AML-193 (cell line): ENCODE data around the gene ZDHHC7.
A peak's percentile ranks its signal among the peaks of the same experiment; 100 is the strongest.

Source experiments
- DNase-seq, 2 experiments: peaks; one replicate each; lab custom pipeline; 2025; lab: John Stamatoyannopoulos, UW

ZDHHC7 gene

GRCh38 chr16:85018529-85019236, 7.3 kb upstream of the ZDHHC7 start:
- DNase-seq = no peak

DNA sequence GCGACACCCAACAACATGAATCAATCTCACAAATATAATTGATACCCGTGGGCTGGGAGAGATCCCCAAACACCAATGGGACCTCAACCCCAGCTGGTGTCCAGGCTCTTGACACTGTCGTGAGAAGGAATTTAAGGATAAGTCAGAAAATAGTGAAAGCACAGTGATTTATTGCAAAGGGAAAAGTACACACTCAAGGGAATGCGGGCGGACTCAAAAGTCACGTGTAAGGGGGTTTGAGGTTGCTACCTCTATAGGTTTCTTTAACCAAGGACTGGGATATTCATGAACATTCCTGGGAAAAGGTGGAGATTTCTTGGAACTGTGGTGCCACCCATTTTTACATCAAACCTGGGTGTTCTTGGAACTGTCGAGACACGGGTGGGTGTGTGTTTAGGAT, 6.3 kb upstream of the ZDHHC7 start:
- no peak for DNase-seq

DNA sequence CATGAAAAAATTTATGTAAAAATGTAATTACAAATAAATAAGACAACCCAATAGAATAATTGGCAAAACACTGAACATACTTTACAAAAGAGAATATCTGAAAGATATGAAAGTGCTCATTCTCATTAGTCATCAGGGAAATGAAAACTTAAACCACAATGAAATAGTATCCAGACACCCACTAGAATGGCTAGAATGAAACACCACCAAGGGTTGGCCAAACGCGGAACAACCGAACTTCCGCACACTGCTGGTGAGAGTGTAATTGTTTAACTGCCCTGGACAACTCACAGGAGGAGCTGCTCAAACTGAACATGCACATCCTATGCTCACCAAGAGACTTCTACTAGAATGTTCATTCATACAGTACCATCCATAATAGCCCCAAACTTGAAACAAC, 5.8 kb upstream of the ZDHHC7 start:
- DNase-seq = peak; percentile 87 to 89

DNA sequence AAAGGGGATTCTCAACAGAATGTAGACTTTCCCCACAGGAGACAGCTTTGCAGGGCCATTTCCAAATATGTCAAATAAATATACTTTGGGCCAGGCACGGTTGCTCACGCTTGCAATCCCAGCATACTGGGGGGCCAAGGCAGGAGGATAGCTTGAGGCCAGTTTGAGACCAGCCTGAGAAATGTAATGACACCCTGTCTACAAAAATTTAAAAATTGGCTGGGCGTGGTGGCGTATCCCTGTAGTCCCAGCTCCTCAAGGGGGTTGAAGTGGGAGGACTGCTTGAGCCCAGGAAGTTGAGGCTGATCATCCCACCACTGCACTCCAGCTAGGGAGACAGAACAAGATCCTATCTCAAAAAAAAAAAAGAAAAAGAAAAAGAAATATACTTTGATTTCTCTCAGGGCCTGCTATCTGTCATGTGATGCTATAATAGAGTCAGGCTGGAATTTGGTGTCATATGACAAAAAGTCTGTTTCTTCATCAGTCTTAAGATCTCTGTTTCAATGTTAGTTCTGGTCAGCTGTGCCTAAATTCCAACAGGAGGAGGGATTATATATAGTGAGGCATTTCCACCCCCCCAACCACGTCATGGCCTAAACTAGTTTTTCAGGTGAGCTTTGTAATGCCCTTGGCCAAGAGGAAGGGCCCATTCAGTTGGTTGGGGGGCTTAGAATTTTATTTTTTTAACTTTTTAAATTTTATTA, 4.3 kb upstream of the ZDHHC7 start:
- DNase-seq = no peak

DNA sequence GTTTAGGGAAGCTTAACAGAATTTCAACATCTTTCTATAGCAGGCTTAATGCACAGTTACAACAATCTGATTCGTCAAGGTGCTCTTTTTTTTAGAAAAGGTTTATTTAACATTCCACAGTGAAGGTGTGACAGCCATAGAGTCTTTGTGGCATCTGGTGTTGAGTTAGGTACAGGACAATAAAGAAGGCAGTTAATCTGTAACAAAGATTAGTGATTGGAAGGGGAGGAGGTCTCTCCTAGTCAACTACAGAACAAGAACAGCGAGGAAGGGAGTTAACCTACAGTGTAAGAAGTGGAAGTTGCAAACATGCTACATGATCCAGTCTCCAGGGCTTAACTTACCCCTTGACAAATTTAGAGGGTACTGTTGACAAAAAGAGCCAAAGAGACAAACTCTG, 3.0 kb upstream of the ZDHHC7 start:
- DNase-seq = no peak

- no peak for DNase-seq
Measured at GRCh38 chr16:85011846-85012284, 530 bp upstream of the ZDHHC7 start.

GRCh38 chr16:85010446-85010930, 847 bp downstream of the ZDHHC7 start:
- no peak for DNase-seq

DNA sequence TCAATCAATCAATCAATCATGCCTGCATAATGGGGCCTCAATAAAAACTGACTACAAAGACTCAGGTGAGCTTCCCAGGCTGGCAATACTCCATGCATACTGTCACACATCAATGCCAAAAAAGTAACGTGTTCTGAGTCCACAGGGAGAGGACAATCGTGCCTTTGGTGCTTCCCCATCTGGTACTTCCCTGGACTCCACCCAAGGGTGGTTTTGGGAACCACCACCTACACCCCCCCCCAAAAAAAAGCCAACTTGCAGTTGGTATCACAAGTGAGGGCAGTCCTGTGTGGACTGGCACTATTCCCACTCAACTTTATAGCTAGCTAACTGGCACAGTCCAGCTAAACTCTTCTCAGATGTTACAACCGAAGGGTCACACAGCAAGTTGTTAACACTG, 3.1 kb downstream of the ZDHHC7 start:
- no peak for DNase-seq

- DNase-seq = no peak
Measured at GRCh38 chr16:85007496-85008214, 3.7 kb downstream of the ZDHHC7 start.

DNA sequence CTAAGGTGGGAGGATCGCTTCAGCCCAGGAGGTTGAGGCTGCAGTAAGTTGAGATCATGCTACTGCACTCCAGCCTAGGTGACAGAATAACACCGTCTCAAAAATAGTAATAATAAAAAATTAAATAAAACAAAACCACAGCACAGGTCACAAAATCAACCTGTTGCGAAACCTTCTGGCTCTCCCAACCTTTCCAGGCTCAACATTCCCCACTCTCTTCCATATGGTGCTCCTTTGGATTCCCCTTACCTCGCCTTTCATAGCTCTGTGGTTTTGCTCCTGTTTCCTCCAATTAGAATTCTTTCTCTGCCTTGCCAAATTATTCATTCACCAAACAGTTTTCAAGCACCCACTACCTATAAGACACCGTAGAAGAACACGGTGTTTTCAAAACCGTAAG, 4.7 kb downstream of the ZDHHC7 start:
- no peak for DNase-seq

DNA sequence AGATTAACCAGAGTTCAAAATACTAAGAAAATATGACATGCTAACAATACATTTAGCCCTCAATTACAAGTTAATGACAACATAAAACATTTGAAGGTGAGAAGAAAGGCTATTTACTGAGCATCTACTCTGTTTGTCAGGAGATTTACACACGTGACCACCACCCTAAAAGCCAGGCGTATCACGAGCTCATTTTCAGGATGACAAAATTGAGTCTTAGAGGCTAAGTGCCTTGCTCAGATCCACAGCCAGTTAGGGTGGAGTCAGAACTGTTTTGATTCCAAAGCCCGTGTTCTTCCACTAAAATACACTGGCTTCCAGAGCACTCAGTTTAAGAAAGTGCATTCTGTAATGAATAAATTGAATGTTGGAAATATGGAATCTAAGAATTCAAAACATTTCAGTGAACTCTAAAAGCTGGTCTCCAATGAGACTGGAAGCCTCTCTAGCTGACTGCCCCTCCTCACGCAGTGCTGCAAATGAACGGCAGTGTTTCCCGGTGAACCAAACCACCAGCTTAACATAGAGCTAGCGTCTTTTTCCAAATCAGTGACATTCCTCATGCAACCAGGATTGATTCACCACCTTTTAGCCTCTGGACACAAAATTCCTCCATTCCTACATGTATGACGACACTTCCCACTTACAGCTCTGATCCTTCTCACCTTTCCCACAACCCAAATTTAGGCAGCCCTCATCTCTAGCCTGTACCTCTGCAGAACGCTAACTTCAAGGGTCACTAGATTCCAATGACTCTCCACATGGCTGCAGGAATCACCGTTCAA, 5.9 kb downstream of the ZDHHC7 start:
- no peak for DNase-seq

DNA sequence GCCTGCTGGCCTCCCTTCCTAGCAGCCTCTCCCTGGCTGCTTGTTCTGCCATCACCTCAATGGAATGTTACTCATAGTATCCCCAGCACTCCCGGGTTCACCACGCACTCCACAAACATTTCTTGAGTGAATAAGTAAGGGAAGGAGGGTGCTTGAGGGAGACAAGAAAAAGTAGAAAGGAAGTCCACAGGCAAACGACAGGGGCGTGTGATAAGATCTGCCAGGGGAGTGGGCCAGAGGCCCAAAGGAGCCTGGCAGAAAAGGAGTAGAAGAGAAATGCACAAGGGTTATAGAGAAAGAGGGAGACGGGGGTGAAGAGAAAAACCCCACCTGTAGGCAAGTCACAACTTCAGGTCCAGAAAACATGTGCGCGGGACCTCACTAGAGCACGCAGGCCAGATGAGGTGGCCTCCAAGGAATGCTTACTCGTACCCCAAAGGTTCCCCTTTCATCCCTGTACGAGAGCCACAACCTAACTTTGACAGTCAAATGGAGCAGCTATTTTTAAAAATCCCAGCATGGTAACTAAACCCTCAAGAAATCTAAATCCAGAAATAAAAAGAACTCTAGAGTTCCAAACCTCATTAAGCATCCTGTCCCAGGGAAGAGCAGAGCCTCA, 6.6 kb downstream of the ZDHHC7 start:
- DNase-seq = no peak

- no peak for DNase-seq
Measured at GRCh38 chr16:85003725-85004586, 7.4 kb downstream of the ZDHHC7 start.

GRCh38 chr16:85003076-85003475, 8.3 kb downstream of the ZDHHC7 start:
- no peak for DNase-seq

GRCh38 chr16:85002608-85003007, 8.7 kb downstream of the ZDHHC7 start:
- no peak for DNase-seq

GRCh38 chr16:85002099-85002541, 9.2 kb downstream of the ZDHHC7 start:
- no peak for DNase-seq

DNA sequence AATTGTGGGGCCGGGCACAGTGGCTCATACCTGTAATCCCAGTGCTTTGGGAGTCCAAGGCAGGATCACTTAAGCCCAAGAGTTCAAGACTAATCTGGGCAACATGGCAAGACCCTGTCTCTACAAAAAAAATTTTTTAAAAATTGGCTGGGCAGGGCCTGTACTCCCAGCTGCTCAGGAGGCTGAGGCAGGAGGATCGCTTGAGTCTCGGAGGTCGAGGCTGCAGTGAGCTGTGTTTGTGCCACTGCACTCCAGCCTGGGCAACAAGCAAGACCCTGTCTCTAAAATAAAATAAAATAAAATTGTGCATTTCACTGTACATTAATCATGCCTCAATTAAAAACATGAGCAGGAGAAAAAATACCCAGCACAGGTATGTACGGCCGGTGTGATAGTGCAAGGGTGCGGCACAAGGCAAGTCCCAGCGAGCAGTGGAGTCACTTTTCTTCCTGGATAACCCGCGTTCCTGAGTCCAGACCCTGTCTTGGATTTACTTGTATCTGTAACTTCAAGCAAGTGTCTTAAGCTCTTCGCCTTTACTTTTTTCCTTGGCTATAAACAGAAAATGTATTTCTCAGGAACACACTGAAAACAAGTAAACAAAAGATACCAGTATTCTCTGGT, 11.4 kb downstream of the ZDHHC7 start:
- DNase-seq = no peak

DNA sequence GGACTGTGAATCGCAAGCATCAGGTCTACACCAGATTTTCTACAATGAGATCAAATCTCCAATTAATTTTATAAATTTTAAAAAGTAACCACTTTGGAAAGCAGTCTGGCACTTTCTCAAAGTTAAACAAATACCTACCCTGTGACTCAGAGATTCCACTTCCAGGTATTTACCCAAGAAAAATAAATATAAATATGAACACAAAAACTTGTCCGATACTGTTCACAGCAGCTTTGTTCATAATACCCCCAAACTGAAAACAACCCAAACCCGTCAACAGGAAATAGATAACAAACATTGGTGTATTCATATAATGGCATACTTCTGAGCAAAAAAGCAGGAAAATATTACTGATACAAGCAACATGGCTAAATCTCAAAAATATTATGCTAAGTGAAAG, 12.1 kb downstream of the ZDHHC7 start:
- DNase-seq = no peak

DNA sequence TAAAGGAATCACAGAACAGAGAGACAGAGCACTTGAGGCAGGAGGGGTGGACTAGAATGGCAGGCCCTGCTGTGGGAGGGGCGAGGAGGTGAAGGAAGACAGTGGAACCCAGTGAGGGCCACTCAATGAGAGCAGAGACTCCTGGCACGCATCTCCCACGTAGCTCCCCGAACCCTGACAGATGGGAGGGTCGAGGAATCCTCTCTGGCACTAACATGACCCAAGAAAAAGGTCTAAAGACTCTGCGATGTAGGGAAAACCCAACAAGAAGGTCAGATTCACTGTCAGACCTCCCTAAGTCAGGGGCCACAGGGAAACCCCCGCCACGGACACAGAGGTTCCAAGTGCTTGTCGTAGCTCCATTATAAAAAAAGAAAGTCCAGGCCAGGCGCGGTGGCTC, 15.0 kb downstream of the ZDHHC7 start:
- no peak for DNase-seq

DNA sequence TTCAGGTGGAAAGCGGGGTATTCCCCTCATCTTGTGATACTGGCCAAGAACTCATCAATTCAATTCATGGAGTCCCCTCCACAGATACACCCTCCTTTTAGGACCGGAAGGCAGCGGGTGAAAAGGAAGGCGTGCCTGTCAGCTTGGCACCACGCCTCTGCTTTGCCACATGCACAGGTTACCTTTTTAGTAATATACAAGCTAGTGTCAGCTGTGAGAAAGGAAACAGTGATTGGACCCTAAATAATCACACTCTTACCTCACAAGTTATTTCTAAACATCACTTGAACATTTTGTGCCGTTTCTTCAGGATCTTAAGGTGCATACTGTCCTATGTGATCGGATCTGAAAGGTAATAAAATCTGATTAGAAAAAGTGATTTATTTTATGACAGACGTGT, 15.7 kb downstream of the ZDHHC7 start:
- no peak for DNase-seq
